ENCODE results near the gene ABCA12. TPM values are rescaled to one million over a fixed set of nuclear protein-coding genes. Genes with fewer than 3 reads are reported as not detected.

The ABCA12 gene
- polyA plus RNA-seq, 1 of the 3 experiments (the other 2 are of a cell fraction) = 0.07 TPM

- no peak for TF ChIP-seq ZBTB33 (IDR thresholded peaks at IDR 0.05; ENCODE audit: borderline replicate concordance, low read depth)
- TF ChIP-seq RCOR1 (IDR thresholded peaks at IDR 0.05; ENCODE audit: low read length) = no peak
- no peak for TF ChIP-seq TEAD4 (IDR thresholded peaks at IDR 0.05; ENCODE audit: borderline replicate concordance, insufficient read depth)
- 0 out of 2 replicates have a peak, but pooled peaks have one; percentile 14 for TF ChIP-seq RAD21 (IDR thresholded peaks at IDR 0.05; ENCODE audit: low read length)
- no peak for TF ChIP-seq RFX5 (IDR thresholded peaks at IDR 0.05; ENCODE audit: low read length)
- no peak for TF ChIP-seq NRF1 (IDR thresholded peaks at IDR 0.05; ENCODE audit: low read depth, low read length)
- TF ChIP-seq ELF1 (IDR thresholded peaks at IDR 0.05) = no peak
- TF ChIP-seq CHD2 (IDR thresholded peaks at IDR 0.05; ENCODE audit: low read length, partially characterized antibody) = peak; percentile 29
- no peak for TF ChIP-seq CTCF (IDR thresholded peaks at IDR 0.05)
- TF ChIP-seq RXRA (IDR thresholded peaks at IDR 0.05; ENCODE audit: borderline replicate concordance, low read depth) = no peak
- no peak for TF ChIP-seq FOSL2 (IDR thresholded peaks at IDR 0.05; ENCODE audit: borderline replicate concordance, low read depth)
- TF ChIP-seq YY1 (IDR thresholded peaks at IDR 0.05; ENCODE audit: low read depth) = no peak
- TF ChIP-seq IRF3 (IDR thresholded peaks at IDR 0.05; ENCODE audit: low read depth, low read length) = no peak
- TF ChIP-seq FOXJ3 (CRISPR knock-in tag; IDR thresholded peaks at IDR 0.05) = peak; percentile 72
- TF ChIP-seq PBX3 (IDR thresholded peaks at IDR 0.05) = no peak
- no peak for TF ChIP-seq USF2 (IDR thresholded peaks at IDR 0.05; ENCODE audit: borderline replicate concordance, low read depth, low read length)
- no peak for TF ChIP-seq MEF2A (IDR thresholded peaks at IDR 0.05; ENCODE audit: borderline replicate concordance, low read depth)
- no peak for TF ChIP-seq FOXM1 (IDR thresholded peaks at IDR 0.05; ENCODE audit: low read depth)
Observed at GRCh38 chr2:215144106-215144875, 5.9 kb upstream of the ABCA12 start (continued).
